NCI-H146 treated with DMSO at 0.1 percent for 48 hours (cell line): ENCODE data around the gene AIMP1.
"Not testable (repeated sequence)": the region's sequence is repeated elsewhere in the genome, so short reads cannot be mapped to it uniquely, and the experiment has no call there.

Source experiments
- DNase-seq: peaks from one replicate; lab custom pipeline; 2025; ENCODE audit not compliant: unreplicated experiment; lab: John Stamatoyannopoulos, UW

Gene AIMP1

DNA sequence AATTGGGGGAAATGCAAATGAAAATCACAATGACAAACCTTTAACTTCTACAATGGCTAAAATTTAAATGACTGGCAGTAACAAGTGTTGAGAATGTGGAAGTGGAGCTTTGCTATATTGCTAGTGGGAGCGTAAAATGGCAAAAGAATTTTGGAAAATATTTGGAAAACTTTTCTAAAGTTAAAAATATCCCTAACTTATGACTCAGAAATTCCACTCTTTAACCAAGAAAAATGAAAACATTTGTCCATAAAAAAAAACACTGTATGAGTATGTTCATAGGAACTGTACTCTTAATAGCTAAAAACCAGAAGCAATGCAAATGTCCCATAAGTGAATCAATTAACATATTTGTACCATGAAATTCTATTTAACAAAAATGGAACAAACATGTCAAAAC is 4.0 kb upstream of the AIMP1 start:
- no peak for DNase-seq

GRCh38 chr4:106312997-106313522 is 3.3 kb upstream of the AIMP1 start:
- no peak for DNase-seq

GRCh38 chr4:106314960-106315359 is 1.4 kb upstream of the AIMP1 start:
- DNase-seq = peak; percentile 19

GRCh38 chr4:106315476-106315967 is 828 bp upstream of the AIMP1 start:
- DNase-seq = peak; percentile 58

DNA sequence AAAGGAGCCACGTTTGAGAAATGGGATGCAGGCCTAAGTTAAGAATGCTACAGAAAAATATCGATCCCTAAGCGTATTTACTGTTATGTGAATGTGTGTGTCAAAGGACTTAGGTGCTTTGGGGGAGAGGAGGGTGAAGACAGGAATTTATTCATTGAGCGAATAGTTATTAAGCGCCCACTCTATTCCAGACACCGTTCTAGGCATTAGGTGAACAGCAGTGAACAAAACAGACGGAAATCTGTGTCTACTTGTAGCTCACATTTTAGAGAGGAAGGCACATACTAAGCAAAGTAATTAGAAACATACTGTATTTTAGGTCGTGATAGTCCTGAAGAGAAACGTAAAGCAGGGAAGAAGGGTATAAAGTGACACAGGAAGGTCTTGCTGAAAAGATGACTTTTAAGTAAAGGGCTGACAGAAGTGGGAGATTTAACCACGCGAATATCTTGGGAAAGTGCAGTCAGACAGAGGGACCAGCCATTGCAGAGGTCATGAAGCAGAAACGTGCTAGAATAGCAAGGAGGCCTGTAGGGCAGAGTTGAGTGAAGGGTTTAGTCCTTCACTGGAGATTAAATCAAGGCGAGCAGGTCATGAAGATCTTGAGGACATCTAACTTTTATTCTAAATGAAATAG is 541 bp downstream of the AIMP1 start:
- peak; percentile 18 for DNase-seq

GRCh38 chr4:106317815-106318214 is 1.5 kb downstream of the AIMP1 start:
- no peak for DNase-seq

- DNase-seq = no peak
These were observed 2.2 kb downstream of the AIMP1 start for GRCh38 chr4:106318511-106318910.

- DNase-seq = no peak
These were observed 3.9 kb downstream of the AIMP1 start for GRCh38 chr4:106320235-106320634.

DNA sequence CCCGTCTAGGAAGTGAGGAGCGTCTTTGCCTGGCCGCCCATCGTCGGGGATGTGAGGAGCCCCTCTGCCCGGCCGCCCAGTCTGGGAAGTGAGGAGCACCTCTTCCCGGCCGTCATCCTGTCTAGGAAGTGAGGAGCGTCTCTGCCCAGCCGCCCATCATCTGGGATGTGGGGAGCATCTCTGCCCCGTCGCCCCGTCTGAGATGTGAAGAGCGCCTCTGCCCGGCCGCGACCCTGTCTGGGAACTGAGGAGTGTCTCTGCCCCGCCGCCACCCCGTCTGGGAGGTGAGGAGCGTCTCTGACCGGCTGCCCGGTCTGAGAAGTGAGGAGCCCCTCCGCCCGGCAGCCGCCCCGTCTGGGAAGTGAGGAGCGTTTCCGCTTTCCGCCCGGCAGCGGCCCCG is 4.8 kb downstream of the AIMP1 start:
- not testable (repeated sequence) for DNase-seq

DNA sequence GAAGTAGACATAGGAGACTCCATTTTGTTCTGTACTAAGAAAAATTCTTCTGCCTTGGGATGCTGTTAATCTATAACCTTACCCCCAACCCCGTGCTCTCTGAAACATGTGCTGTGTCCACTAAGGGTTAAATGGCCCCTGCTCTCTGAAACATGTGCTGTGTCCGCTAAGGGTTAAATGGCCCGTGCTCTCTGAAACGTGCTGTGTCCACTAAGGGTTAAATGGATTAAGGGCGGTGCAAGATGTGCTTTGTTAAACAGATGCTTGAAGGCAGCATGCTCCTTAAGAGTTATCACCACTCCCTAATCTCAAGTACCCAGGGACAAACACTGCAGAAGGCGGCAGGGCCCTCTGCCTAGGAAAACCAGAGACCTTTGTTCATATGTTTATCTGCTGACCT is 5.5 kb downstream of the AIMP1 start:
- DNase-seq = not testable (repeated sequence)

GRCh38 chr4:106323119-106323518 is 6.8 kb downstream of the AIMP1 start:
- no peak for DNase-seq

DNA sequence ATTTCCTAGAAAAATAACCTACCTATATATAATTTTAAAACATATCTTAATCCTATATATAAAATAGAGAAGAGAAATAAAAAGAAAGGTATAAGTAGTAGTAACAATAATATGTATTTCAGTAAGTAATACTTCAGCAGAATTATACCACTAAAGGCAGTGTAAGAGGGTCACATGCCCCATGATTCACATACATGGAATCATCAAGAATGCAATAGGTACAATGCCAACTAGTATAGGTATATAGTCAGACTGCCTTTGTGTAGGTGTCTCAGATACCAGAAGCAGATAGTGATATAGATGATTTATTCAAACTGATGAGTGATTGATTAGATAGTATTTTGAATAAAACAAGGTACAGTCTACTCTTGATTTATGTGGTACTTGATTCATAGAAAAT is 9.4 kb downstream of the AIMP1 start:
- DNase-seq = no peak

DNA sequence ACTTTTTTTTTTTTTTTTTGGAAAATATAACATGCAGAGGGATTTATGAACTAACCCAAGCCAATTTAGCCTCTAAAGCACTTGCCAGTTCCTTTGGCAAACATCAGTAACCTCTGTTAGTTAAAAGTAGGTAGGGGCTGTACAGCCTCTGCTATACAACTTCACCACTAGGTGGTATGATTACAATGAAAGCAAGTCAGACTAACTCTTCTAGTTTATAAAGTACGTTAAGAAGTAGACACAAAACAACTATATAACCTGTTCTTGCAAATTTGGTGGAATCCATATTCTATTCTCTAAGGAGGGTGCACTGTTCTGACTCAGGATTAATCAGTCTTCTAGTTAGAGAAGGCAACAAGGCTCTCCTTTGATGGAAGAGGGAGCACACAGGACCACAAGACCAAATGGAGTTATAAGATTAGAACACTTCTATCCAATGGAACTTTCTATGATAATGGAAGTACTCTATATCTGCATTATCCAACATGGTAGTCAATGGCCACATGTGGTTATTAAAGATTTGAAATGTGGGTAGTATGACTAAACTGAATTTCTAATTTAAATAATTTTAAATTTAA is 12.8 kb downstream of the AIMP1 start:
- DNase-seq = peak; percentile 2

GRCh38 chr4:106333186-106333585 is 16.8 kb downstream of the AIMP1 start:
- no peak for DNase-seq

- no peak for DNase-seq
These were observed 18.6 kb downstream of the AIMP1 start for GRCh38 chr4:106334741-106335470.

DNA sequence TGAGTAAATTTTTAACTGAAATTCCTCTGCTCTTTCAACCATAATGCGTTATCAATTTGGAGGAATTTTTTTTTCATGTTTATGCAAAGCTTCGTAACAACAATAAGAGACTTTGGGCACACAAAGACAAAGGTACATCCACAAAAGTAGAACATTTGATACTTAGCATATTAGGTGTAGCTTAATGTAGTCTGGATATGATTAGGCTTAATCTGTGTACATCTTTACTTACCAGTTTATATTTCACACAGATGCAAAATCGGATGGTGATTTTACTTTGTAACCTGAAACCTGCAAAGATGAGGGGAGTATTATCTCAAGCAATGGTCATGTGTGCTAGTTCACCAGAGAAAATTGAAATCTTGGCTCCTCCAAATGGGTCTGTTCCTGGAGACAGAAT is 20.3 kb downstream of the AIMP1 start:
- no peak for DNase-seq

- DNase-seq = no peak
These were observed 21.6 kb downstream of the AIMP1 start for GRCh38 chr4:106337916-106338315.

DNA sequence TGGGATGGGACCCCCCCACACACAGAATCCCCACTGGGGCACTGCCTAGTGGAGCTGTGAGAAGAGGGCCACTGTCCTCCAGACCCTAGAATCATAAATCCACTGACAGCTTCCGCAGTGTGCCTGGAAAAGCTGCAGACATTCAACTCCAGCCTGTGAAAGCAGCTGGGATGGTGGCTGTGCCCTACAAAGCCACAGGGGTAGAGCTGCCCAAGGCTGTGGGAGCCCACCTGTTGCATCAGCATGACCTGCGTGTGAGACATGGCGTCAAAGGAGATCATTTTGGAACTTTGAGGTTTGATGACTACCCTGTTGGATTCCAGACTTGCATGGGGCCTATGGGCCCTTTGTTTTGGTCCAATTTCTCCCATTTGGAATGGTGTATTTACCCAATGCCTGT is 22.3 kb downstream of the AIMP1 start:
- DNase-seq = no peak

- DNase-seq = no peak
These were observed 23.1 kb downstream of the AIMP1 start for GRCh38 chr4:106339431-106339830.

DNA sequence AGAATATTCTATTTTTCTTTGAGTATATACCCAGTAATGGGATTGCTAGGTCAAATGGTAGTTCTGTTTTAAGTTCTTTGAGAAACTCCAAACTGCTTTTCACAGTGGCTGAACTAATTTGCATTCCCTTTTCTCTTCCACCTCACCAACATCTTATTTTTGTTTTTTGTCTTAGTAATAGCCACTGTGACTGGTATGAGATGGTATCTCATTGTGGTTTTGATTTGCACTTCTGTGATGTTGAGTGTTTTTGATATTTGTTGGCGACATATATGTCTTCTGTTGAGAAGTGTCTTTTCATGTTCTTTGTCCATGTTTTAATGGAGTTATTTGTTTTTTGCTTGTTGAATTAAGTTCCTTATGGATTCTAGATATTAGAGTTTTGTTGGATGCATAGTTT is 24.4 kb downstream of the AIMP1 start:
- no peak for DNase-seq

GRCh38 chr4:106343865-106344646 is 27.7 kb downstream of the AIMP1 start:
- DNase-seq = no peak
